GM12878 (cell line): ENCODE measurements around the gene MYL12A. TPM values are rescaled to one million over a fixed set of nuclear protein-coding genes. Genes with fewer than 3 reads are reported as not detected.

Experiments used
- CHD2 ChIP-seq: IDR thresholded peaks from 2 replicates; pipeline ENCODE4 v1.6.1; 2011; ENCODE audit warnings: low read depth, low read length, improper control_type of control experiment, borderline replicate concordance
- CHD4 ChIP-seq: fragments of 200-600 bp; sonication (generic); IDR thresholded peaks from 2 replicates; pipeline ENCODE4 v1.6.1; 2016; ENCODE audit warnings: mild to moderate bottlenecking
- GATAD2B ChIP-seq: fragments of 450-650 bp; conservative IDR thresholded peaks from 2 replicates; pipeline ENCODE4 v1.6.1; 2017; ENCODE audit warnings: low read depth, mild to moderate bottlenecking, moderate library complexity
- HDAC6 ChIP-seq: fragments of 200-600 bp; sonication (generic); IDR thresholded peaks from one replicate; pipeline ENCODE4 v1.8.0; 2017; ENCODE audit warnings: antibody characterized with exemption; ENCODE audit not compliant: unreplicated experiment
- WRNIP1 ChIP-seq: IDR thresholded peaks from 2 replicates; pipeline ENCODE4 v1.6.1; 2011; ENCODE audit warnings: low read depth, low read length, improper control_type of control experiment, borderline replicate concordance
- ZBED1 ChIP-seq: IDR thresholded peaks from 2 replicates; pipeline ENCODE4 v1.6.1; 2016; ENCODE audit warnings: borderline replicate concordance
- polyA plus RNA-seq, 11 experiments: library from polyadenylated mRNA; depleted of rRNA in 4 of 11; unstranded in 6 of 11; stranded (reverse) in 5 of 11; fragments of >200 nt; fragmentation: Nextera tagmentation in 4 of 11; fragmentation: Illumina TruSeq in 1 of 11; extraction: Ambion mirVana in 4 of 11; extraction: Trizol in 1 of 11; gene quantifications; 1 replicate in 1 of 11; 2 replicates in 10 of 11; pipeline versions ENCODE4 v1.2.1 to v1.2.3, GENCODE V29; 2011 to 2016; ENCODE audit warnings: inconsistent platforms in 2 of 11, missing spikeins in 2 of 11, low read depth in 1 of 11
- total RNA-seq, 4 experiments: library from RNA; depleted of rRNA in 3 of 4; stranded (reverse); fragments of >200 nt in 3 of 4; fragmentation: Illumina TruSeq in 1 of 4; extraction: Trizol in 1 of 4; gene quantifications; 2 replicates each; pipeline versions ENCODE4 v1.2.1 to v1.2.3, GENCODE V29; 2013 to 2021
- TF ChIP-seq, protein P1 (sequence below): IDR thresholded peaks from 2 replicates; pipeline ENCODE4 v1.6.1; 2011; ENCODE audit warnings: mild to moderate bottlenecking, low read depth, low read length, moderate library complexity; ENCODE audit not compliant: insufficient replicate concordance
- TF ChIP-seq, protein P2 (sequence below): fragments of 450-650 bp; conservative IDR thresholded peaks from 2 replicates; pipeline ENCODE4 v1.6.1; 2017; ENCODE audit warnings: mild to moderate bottlenecking, moderate library complexity

Gene MYL12A
- total and polyA plus RNA-seq, 10 of the 15 experiments (the other 5 are each of a cell fraction or from before 2014, with no cell fraction given) = 488 to 1,663 (median 924) TPM

DNA sequence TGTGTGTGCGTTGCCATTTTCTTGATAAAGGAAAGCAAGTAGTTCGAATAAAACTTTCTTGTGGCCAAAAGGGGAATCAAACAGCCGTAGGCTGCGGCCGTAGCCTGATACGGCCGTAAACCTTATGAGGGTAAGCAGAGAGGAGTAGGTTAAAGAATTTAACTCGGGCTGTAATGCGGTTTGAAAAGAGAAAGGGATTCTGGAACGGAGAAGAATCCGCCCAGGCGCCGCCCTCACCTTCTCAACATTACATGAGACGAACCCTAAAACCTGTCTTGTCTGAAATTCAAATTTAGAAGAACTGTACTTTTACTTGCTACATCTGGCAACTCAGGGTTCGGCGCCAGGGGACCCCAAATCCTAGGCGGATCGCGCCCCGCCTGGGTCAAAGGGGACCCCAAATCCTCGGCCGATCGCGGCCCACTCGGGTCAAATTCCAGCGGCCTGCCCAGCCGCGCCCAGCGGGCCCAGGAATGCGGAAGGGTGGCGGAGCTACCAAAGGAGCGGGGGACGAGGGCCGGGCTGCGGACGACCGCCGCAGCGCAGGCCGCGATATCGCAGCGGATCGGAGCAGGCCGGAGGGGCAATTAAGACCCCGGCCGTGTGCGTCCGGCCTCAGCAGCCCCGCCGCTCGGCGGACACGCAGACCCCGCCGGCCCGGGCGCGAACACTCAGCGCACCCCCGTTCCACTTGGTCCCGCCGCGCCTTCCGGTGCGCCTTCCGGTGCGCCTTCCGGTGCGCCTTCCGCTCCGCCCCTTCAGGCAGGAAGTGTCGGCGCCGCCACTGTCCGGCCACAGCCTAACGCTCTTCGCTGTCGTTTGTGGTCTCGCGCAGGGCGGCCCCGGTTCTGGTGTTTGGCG lies 14.0 kb downstream of the MYL12A start, which contains the start of gene MYL12B (continued):
- TF ChIP-seq CHD4 (no peak), ZBED1 (no peak), WRNIP1 (no peak), CHD2 (peak; percentile 60; the same call in 1 of the 2 replicates), HDAC6 (no peak), GATAD2B (peak; percentile 99)
- TF ChIP-seq, protein P1, sequence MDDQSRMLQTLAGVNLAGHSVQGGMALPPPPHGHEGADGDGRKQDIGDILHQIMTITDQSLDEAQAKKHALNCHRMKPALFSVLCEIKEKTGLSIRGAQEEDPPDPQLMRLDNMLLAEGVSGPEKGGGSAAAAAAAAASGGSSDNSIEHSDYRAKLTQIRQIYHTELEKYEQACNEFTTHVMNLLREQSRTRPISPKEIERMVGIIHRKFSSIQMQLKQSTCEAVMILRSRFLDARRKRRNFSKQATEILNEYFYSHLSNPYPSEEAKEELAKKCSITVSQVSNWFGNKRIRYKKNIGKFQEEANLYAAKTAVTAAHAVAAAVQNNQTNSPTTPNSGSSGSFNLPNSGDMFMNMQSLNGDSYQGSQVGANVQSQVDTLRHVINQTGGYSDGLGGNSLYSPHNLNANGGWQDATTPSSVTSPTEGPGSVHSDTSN = no peak
- TF ChIP-seq, protein P2, sequence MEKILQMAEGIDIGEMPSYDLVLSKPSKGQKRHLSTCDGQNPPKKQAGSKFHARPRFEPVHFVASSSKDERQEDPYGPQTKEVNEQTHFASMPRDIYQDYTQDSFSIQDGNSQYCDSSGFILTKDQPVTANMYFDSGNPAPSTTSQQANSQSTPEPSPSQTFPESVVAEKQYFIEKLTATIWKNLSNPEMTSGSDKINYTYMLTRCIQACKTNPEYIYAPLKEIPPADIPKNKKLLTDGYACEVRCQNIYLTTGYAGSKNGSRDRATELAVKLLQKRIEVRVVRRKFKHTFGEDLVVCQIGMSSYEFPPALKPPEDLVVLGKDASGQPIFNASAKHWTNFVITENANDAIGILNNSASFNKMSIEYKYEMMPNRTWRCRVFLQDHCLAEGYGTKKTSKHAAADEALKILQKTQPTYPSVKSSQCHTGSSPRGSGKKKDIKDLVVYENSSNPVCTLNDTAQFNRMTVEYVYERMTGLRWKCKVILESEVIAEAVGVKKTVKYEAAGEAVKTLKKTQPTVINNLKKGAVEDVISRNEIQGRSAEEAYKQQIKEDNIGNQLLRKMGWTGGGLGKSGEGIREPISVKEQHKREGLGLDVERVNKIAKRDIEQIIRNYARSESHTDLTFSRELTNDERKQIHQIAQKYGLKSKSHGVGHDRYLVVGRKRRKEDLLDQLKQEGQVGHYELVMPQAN = peak; percentile 62
